Measurements from ENCODE around the gene CADPS2.

The CADPS2 gene

DNA sequence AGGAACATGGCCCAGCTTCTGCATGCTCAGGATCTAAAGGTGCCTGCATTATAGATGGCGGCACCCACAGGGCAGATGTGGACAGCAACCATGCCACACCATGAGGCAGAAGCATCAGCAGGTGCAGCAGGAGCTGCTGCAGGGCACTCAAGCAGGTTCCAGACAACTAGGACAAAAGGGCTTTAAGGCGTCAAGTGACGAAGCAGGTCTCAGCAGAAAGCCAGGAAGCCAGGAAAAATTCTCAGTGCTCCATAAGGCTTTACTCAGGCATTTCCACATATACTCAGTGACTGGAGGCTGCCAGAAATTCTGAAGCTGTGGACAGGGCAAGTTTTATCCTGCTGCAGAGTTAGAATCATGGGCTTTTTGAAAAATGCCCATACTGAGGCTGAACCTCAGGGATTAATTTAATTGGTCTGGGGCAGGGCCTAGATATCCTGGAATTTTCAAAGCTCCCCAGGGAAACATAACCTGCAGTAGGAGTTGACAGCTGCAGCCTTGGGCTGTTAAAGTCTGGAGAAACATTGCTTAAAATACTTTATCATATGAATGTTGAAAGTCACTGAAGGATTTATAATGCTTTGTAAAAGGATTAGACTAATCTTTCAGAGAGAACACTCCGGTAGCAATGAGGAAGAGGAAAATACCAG is 115.4 kb downstream of the CADPS2 start:
- no peak for DNase-seq (ENCODE audit: low read depth in 2 of 2)

DNA sequence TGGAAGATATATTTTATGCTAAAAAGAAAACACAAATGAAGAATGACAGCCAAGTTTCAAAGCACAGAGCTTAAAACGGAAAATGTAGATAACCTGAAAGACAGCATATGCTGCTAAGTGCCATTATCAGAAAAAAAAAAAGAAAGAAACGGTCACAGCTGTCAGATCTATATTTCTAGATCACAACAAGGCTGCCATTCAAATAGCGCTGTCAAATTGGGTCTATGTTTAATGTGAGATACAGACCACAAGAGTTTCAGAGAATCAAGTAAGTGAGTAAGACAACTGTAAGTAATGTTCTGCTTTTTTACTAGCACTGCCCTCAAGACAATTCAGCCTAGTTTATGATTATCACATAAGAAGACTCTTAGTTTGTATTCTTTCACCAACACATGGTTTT is 117.4 kb downstream of the CADPS2 start:
- no peak for DNase-seq (ENCODE audit: low read depth in 2 of 2)

DNA sequence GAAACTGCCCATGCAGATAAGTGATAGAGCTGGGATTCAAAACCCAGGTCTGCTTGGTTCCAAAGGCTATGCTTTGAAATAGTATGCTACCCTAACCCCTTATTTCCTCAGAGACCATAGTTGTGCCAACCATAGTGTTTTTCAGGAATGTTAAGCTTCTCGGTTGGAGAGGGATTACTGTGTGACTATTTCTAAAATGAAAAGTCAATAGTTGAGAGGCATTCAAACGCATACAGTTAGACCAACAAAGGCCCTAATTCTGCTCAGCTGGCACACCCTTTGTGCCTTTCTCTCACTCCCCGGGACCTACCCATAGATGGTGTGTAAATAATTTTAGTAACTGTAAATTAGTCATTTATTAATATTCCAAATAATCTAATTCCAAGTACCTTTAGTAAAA is 118.9 kb downstream of the CADPS2 start:
- DNase-seq (ENCODE audit: low read depth in 2 of 2) = no peak

DNA sequence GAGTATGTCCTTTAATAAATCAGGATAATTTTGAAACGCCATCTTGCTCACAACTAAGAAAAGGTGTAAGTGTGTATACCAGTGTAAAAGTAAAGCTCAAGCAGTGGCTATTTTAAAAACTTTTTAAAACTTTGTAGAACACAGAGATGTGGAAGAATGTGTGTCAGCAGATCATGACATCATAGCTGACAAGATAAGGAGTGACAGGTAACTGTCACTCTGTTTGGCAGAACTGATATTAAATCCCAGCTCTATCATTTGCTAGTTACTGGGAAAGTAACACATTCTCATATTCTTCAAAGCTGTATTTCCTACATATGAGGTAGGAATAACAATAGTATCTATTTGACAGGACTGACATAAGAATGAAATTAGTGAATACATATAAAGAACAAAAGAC is 119.7 kb downstream of the CADPS2 start:
- no peak for DNase-seq (ENCODE audit: low read depth in 2 of 2)

DNA sequence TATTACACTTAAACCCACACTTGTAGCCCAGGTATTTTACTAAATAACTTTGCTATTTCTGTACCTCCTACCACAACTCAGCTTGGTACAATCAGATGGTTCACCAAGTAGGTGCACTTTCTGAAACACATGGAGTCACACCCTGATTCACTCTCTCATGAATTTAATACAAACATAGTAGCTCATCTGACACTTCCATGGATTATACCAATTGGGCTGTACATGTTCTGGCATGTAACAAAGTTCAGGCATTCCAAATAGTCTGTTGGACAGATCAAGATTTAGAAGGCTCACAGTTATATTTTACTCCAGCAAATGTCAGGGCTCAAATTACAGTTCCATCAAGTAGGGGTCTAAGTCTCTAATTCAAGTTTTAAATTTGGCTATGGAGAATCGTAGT is 121.4 kb downstream of the CADPS2 start:
- no peak for DNase-seq (ENCODE audit: low read depth in 2 of 2)

DNA sequence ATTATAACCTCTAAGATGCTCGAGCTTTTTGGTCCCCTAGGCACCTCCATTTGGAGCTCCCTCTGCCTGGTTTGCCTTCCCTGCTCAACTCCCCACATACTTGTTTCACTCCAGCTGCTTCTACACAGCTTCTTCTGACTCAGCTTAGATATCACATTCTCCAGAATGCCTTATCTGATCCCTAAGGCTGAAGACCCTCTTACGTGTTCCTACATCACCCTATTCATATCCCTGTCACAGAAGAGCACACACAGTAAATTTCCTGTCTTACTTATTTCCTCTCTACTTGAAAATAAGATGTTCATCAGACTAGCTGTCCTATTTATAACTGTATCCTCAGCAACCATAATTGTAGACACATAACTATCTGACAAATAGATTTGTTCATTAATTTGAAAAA is 122.2 kb downstream of the CADPS2 start:
- DNase-seq (ENCODE audit: low read depth in 2 of 2) = no peak

DNA sequence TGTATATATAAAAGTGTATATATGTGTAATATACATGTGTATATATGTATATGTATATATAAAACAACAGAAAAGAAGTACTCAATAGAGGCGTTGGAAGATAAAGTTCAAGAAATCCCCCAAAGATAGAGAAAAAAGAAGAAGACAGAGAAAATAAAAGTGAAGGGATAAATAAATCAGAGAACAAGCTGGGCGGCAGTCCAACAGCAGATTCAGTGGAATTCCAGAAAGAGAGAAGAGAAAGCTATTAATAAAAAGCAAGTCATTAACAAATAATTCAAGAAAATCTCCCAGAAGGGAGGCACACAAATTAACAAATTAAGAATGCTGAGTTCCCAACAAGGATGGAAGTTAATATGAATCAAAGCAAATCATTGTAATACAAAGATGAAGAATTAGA is 124.2 kb downstream of the CADPS2 start:
- no peak for DNase-seq (ENCODE audit: low read depth in 2 of 2)

DNA sequence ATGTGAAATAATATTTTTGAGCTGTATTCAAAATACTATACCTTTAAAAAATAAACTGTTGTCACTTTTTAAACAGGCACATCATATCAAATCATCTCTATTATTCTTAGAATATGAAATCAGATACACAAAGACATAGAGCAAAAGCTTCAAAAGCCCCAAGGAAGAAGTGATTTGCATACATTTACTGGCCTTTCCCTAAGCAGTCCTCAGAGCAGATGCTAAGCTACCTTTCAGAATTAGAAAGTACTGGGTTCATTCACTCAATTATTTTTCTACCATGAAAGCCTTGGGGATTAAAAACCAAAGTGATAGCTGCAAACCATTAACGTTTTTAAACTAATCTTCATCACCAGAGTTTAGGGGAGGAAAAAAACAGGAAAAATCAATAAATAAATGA is 127.8 kb downstream of the CADPS2 start:
- no peak for DNase-seq (ENCODE audit: low read depth in 2 of 2)

DNA sequence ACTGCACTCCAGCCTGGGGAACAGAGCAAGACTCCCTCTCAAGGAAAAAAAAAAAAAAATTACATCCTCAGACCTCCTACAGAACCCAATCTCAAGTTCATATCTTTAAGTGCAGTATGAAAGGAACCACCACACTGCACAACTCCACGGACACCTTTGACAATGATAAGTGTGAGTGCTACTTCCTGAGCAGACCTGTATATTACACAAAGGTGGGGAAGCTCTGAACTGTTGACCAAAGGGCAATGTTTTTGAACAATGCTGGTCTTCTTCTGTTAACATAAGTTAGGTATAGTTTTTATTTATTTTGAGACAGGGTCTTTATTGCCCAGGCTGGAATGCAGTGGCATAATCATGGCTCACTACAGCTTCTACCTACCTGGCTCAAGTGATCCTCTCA is 129.4 kb downstream of the CADPS2 start:
- DNase-seq (ENCODE audit: low read depth in 2 of 2) = no peak

DNA sequence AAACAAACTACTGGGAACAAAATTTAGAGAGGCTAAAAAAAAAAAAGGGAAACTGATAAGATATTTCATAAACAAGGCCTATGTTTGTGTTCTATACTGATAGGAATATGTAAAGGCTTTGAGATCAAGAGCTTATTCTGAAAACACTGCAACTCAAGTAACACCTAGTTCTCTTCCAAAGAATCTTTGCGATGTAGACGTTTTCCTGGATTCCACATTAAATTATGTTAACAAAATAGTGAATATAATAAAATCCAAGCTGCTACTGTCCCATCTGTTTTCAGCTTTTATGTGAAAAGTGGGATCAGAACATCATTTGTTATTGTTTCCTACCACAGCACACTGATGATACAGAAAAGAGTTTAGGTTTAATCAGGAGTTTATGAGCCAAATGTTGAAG is 130.6 kb downstream of the CADPS2 start:
- no peak for DNase-seq (ENCODE audit: low read depth in 2 of 2)

DNA sequence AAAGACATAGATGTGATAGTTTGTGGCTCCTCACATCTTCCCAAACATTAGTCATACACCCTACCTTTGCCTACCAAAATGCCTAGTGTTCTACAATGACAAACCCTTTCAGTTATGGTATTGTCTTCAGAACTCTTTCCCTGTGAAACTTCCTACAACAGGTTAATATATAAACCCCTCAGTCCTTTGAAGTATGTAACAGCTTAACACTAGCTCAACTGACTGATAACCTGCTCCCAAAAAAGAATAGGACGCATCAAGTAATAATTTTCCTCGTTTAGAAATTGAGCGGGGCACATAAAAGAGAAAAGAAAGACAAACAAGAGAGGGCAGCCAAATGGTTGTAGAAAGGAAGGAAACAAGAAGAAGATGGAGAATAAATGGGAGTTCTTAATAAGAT is 133.7 kb downstream of the CADPS2 start:
- DNase-seq (ENCODE audit: low read depth in 2 of 2) = no peak

DNA sequence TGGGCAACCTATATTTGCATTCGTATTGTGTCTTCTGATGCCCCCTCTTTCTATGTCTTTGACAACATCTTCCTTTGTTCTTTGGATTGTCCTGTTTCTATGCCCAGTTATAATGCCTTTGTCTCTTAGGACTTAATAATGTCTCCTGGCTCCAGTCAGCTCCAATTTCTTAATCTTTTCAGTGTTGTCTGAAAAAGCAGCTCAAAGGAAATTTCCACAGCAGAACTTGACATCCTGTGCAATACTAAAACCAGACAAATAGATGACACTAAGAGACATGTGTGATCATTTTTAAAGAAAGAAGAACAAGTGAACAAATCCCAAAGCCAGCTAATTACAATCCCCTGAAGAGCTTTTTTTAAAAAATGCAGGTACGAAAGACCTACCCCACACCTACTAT is 135.9 kb downstream of the CADPS2 start:
- DNase-seq (ENCODE audit: low read depth in 2 of 2) = no peak

DNA sequence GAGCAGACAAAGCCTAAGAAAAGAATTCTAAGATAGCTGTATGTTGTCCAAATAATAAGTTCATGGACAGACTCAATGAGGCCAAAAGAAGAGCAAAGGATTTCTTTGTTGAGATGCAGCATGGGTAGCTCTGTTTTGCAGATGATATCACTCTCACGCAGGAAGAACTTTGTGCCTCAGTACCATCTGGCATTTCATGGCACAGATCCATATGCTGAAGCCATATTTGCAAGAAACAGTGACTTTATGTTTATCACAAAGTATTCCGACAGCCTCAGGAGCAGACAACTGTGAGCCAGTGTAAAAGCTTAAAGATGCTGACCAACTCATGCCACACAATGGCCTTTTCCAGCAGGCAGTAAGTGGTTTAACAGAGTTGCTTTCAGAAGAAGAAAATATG is 138.1 kb downstream of the CADPS2 start:
- no peak for DNase-seq (ENCODE audit: low read depth in 2 of 2)

DNA sequence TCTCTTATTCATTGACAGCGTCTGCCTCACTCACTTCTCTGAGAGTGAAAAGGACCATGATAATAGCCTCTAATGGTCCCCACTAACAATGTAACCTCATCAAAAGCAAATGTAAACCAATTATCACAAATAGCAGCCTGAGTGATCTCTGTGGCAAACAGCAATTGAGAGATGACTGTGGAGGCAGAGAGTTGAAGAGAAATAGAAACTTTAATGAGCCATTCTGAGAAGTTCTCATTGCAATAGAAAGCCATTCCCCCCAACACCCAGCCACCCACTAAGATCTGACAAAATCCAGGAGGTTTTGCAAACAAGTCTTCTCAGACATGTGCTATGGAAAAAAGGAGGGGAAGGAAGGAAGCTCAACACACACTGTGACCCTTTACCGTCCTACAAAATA is 139.3 kb downstream of the CADPS2 start:
- DNase-seq (ENCODE audit: low read depth in 2 of 2) = no peak

DNA sequence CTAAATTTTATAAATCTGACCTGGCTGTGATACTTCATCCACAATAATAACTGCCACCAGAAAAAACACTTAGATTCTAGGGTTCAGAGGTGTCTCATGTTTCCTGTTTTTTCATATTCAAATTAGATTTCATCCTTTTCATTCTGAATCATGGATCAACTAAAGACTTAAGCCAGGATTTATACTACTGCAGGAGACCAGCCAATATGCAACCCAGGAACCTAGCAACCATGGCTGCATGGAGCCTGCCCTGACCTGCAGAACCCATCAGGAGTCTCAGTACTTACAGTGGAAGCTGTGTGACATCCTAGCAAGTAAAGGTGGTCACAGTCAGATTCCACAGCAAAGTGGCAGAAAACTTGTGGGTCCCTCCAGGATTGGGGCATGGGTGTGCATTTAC is 143.0 kb downstream of the CADPS2 start:
- DNase-seq (ENCODE audit: low read depth in 2 of 2) = no peak

DNA sequence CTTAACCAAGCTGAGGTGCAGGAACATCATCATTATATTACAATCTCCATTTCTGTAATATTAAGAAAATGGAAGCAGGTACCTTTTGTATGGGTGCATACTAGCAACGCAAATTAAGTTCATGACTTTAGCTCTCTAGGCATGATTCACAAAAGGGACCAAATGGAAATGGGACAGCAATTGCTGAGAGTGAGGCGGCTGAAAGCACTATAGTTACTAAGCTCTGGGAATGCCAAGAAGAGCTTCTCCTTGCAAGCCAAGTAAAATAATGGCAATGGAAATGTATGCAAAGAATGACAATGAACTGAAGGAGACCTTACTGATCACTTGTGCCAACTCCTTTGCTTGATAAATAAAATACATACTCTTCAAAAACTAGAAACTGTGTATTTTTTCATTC is 147.3 kb downstream of the CADPS2 start:
- no peak for DNase-seq (ENCODE audit: low read depth in 2 of 2)

DNA sequence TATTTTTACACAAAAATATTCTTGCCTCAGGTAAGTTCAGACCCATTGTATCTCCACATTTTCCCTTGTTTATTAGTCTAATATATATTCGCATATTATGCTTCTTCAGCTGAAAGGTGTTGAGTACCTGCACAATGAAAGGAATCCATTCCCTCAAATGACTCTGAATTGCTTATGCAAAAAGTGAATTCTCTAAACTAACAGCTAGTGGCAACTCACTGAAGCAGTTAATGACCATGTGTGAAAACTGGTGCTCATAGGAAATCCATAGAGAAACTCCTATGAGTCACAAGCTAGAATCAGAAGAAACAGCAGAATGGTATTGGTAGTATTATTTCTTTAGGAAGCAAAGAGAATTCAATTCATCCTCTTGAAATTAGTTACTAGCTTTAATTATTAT is 150.1 kb downstream of the CADPS2 start:
- DNase-seq (ENCODE audit: low read depth in 2 of 2) = no peak

DNA sequence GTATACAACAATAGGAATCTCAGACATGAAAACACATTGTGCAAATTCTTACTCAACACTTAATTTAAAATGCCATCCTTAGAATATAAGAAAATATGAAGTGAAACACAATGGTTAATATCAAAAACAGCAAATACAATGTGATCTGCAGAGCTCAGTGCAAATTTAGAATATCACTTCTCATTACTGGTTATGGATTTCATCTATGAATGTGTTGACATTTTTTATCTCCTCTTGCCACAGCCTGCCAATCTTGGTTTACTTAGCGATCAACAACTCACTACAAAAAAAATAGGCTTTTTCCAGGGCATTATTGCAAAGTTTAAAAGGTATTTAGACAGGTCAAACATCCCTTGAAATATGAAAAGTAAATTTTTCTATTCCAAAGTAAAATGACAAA is 158.5 kb downstream of the CADPS2 start:
- no peak for DNase-seq (ENCODE audit: low read depth in 2 of 2)

DNA sequence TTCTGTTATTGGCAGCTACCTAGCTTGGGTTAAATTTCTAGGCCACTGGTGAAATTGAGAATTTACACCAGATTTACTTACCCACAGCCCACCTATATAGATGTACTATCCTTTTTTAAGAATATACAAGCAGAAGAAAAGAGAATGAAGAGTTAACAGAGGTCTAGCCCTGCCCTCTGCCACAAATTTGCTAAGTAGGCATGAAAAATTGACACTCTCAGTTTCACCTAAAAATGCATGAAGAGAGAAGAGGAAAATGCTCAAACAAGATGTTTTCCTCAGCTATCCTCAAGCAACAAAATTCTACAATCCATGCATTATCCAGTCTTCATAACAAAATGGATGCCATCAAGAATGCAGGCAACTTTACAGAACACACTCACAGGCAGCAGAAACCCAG is 158.9 kb downstream of the CADPS2 start:
- DNase-seq (ENCODE audit: low read depth in 2 of 2) = no peak

DNA sequence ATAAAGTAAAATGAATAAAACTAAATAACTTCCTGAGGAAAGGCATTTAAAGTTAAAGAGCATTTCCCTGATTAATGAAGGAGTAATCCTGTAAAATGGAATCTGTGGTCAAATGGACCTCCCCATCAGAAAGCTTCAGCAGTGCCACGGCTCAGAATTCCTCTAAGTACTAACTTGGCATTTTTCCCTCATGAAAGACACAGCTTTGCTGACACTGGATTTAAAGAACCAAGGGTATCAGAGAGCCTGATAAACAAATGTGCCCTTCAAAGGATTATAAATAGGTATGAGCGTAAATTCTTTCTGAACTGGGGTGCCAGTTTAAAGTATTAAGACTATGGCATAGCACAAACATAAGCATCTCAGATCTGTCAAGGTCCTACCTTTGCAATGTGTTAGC is 159.4 kb downstream of the CADPS2 start:
- no peak for DNase-seq (ENCODE audit: low read depth in 2 of 2)

DNA sequence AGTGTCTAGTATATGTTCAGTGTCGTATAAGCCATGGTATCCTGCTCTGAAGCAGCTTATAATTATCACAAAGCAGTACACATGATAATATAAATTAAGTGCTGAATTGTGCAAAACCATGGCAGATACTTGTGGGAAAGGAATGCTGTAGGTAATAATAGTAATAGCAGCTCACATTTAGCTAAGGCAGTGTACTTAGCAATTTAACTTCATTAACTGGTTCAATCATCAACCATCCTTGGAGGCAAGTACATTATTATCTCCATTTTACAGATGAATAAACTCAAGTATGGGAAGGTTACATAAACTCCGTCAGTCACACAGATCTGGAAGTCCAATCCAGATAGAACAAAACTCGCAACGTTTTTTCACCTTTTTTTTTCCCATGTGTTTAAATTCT is 161.9 kb downstream of the CADPS2 start:
- DNase-seq (ENCODE audit: low read depth in 2 of 2) = no peak

DNA sequence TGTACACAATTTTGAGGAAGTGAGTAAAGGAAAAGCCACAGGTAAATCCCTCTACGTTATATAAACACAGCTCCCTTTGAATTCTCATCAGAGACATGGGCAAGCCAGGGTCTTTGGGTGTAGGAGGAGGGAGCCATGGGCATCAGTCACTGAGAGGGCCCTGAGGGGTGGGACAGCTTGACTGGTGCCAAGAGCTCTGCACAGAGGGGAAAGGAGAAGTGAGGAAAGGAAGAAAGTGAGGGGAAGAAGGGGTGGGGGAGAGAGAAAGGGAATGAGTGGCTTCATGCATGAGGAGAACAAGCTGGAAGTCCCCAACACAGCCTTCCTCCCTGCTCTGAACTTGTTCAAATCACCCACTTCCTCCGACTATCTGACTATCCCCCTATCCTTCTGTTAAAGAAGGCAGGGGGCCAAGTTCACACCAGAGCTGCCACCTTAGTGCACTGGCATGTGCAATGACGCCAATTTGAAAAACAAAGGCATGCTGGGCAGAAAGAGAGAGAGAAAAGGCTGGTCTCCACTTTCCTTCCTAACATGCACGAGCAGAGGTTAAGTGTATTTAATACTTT is 167.2 kb downstream of the CADPS2 start:
- no peak for DNase-seq (ENCODE audit: low read depth in 2 of 2)

DNA sequence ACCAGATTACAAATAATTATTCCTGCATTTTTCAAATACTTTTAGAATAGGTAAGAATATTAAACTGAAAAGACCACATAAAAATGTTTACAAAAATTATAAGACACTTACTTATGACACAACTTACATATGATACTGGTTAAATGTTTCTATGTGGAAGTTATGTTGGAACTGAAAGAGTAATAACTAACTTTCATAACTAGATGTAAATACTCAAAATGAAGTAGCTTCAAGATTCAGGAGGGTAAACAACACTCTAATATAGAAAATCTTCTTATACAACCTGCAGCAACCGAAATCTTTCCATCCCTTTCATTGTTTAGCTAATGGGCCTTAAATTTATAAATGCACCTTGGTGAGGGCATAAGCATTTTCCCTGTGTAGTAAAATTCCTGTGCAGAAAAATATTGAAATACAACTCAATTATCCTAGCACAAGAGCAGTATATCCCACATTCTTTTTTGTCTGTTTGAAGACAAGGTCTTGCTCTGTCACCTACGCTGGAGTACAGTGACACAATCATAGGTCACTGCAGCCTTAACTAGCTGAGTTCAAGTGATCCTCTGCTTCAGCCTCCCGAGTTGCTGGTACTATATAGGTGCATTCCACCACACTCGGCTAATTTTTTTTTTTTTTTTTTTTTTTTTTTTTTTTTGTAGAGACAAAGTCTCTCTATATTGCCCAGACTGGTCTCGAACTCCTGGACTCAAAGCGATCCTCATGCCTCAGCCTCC is 168.7 kb downstream of the CADPS2 start:
- no peak for DNase-seq (ENCODE audit: low read depth in 2 of 2)

DNA sequence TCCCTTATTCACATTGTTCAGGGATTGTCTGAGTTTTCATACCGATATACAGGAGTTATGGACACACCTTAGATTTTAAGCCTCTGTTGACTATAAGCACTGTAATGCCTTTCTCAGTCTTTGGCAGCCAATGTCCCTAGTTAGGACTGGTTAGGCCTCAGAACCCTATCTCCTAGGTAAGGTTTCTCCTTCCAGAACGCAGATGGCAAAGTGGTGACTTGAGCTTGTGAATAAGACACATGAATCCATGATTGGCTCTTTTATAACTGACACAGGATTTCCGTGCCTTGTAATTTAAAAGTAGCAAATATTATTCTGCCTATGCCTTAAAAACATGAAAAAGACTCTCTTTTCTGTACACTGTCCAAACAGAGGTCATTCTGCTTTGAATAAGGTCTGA is 171.1 kb downstream of the CADPS2 start:
- DNase-seq (ENCODE audit: low read depth in 2 of 2) = no peak

All from stimulated activated CD8-positive, alpha-beta memory T cell treated with anti-CD3 and anti-CD28 coated beads, Interleukin-2, amount 100 ng/mL, for 48 hours (primary cell).